Measurements from ENCODE around the gene PPP1R2B.

DNA sequence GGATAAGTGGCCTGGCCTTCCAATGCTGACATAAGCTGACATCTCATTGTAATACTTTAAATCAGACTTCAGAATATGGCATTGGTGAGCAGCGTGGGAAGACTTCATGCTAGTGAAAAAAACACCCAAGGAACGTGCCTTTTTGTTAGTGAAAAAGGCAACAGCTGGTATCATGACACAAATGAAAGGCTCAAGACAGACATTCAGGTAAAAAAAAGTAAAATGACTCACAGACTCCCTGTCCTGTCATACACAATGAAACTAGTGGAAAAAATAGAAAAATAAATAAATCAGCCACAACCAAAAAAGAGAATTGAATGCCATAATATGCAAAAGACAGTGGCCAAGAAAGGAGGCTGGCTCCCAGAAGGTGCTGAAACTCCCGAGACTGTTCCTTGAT lies 24.4 kb upstream of the PPP1R2B start:
- TF ChIP-seq CTCF (IDR thresholded peaks at IDR 0.05; ENCODE audit: insufficient read depth, low read length) = no peak
- TF ChIP-seq POLR2AphosphoS5 (IDR thresholded peaks at IDR 0.05; ENCODE audit: low read depth) = no peak
- TF ChIP-seq, protein P1, sequence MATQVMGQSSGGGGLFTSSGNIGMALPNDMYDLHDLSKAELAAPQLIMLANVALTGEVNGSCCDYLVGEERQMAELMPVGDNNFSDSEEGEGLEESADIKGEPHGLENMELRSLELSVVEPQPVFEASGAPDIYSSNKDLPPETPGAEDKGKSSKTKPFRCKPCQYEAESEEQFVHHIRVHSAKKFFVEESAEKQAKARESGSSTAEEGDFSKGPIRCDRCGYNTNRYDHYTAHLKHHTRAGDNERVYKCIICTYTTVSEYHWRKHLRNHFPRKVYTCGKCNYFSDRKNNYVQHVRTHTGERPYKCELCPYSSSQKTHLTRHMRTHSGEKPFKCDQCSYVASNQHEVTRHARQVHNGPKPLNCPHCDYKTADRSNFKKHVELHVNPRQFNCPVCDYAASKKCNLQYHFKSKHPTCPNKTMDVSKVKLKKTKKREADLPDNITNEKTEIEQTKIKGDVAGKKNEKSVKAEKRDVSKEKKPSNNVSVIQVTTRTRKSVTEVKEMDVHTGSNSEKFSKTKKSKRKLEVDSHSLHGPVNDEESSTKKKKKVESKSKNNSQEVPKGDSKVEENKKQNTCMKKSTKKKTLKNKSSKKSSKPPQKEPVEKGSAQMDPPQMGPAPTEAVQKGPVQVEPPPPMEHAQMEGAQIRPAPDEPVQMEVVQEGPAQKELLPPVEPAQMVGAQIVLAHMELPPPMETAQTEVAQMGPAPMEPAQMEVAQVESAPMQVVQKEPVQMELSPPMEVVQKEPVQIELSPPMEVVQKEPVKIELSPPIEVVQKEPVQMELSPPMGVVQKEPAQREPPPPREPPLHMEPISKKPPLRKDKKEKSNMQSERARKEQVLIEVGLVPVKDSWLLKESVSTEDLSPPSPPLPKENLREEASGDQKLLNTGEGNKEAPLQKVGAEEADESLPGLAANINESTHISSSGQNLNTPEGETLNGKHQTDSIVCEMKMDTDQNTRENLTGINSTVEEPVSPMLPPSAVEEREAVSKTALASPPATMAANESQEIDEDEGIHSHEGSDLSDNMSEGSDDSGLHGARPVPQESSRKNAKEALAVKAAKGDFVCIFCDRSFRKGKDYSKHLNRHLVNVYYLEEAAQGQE (IDR thresholded peaks at IDR 0.05; ENCODE audit: insufficient replicate concordance, low read depth) = no peak
- TF ChIP-seq GABPA (IDR thresholded peaks at IDR 0.05; ENCODE audit: low read depth) = no peak
